NCI-H526 (cell line): ENCODE data around the gene JADE1.

ENCODE experiments used
- DNase-seq, 2 experiments: peaks; one replicate each; lab custom pipeline; 2025; lab: John Stamatoyannopoulos, UW

JADE1 gene

GRCh38 chr4:128876200-128876599, 66.7 kb downstream of the JADE1 start:
- no peak for DNase-seq

- DNase-seq: no peak
These were observed 68.4 kb downstream of the JADE1 start for GRCh38 chr4:128877934-128878333.

- DNase-seq: no peak
These were observed 69.8 kb downstream of the JADE1 start for GRCh38 chr4:128879283-128879682.

- no peak for DNase-seq
These were observed 70.5 kb downstream of the JADE1 start for GRCh38 chr4:128879971-128880370.

GRCh38 chr4:128880662-128881061, 71.2 kb downstream of the JADE1 start:
- DNase-seq: no peak

GRCh38 chr4:128904821-128905220, 95.3 kb downstream of the JADE1 start:
- DNase-seq: no peak

GRCh38 chr4:128906581-128906980, 97.1 kb downstream of the JADE1 start:
- no peak for DNase-seq

GRCh38 chr4:128907981-128908380, 98.5 kb downstream of the JADE1 start:
- DNase-seq: no peak

- no peak for DNase-seq
These were observed 99.2 kb downstream of the JADE1 start for GRCh38 chr4:128908735-128909134.

GRCh38 chr4:128913228-128913627, 103.7 kb downstream of the JADE1 start:
- DNase-seq: no peak

GRCh38 chr4:128915544-128915943, 106.0 kb downstream of the JADE1 start:
- no peak for DNase-seq

- DNase-seq: no peak
These were observed 107.3 kb downstream of the JADE1 start for GRCh38 chr4:128916832-128917231.

- DNase-seq: no peak
These were observed 108.3 kb downstream of the JADE1 start for GRCh38 chr4:128917781-128918180.

- DNase-seq: no peak
These were observed 112.5 kb downstream of the JADE1 start for GRCh38 chr4:128921954-128922353.
